Posterior vena cava (tissue), 2 donors: ENCODE measurements around the gene GPC3. TPM values are rescaled to one million over a fixed set of nuclear protein-coding genes. Genes with fewer than 3 reads are reported as not detected.

Source experiments
- DNase-seq: peaks from one replicate; pipeline ENCODE4 v3.0.0-alpha.2; 2020; ENCODE audit warnings: low spot score
- intact Hi-C, 2 donors: fragments of 100-400 bp; cut with DNase I; formaldehyde crosslinking; loops; one replicate each; pipeline versions ENCODE4 v1.14.1 to v1.14.2; 2022 to 2023
- total RNA-seq, 2 donors: library from RNA; stranded (reverse); fragmentation: NEBNext Ultra II Directional; extraction: Animal tissue kit (Norgen Biotek cat#: 25700); gene quantifications; one replicate each; pipeline ENCODE4 v1.2.1, GENCODE V29; 2021
- donor health status: DM: yes; HTN: yes; CAD: no.
- donor health status: DM: yes; HTN: yes; CAD: no.

The GPC3 gene
- total RNA-seq, 2 donors from 2014 or later: 11.3 to 13.5 TPM

GRCh38 chrX:133677123-133678063, 308.0 kb downstream of the GPC3 start:
- intact Hi-C loops: no loop called here
- DNase-seq: no peak

GRCh38 chrX:133676344-133677122, 308.9 kb downstream of the GPC3 start:
- no peak for DNase-seq
- intact Hi-C loops: no loop called here

DNA sequence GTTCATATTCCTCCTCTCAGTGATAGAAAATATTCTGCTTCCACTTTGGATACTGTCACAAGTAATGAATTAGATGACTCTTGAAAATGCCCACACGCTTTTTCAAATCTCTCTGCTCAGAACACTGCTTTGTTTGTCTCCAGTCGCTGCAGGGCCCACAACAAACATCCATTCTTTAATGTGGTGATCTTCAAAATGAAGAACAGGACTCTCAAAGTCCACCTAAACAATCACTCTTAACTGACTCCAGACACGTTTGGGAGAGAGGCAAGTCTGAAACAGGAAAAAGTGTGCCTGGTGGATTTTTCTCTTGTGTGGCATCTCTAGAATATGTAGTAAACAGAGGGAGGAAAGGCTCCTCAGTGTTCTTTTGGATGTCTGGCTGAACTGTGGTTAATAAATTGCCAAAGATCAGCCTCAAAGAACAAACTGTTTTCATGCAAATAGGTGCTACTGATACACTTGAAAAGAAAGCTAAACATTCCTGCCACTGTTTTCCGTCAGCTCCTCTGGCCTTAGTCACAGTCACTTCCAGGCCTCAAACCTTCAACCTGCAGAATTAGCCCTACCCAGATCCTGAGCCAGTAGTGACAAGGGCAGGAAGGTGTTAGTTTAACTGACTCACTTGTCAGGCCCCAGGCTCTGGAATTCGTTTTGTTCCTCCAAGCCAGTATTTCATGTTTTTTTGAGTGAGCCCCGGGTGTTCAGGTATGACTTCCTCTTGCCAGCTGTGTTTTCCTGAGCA, 310.5 kb downstream of the GPC3 start:
- no peak for DNase-seq
- intact Hi-C loops: no loop called here

- no peak for DNase-seq
- intact Hi-C loops: no loop called here
Observed at GRCh38 chrX:133670383-133670782, 315.0 kb downstream of the GPC3 start.

DNA sequence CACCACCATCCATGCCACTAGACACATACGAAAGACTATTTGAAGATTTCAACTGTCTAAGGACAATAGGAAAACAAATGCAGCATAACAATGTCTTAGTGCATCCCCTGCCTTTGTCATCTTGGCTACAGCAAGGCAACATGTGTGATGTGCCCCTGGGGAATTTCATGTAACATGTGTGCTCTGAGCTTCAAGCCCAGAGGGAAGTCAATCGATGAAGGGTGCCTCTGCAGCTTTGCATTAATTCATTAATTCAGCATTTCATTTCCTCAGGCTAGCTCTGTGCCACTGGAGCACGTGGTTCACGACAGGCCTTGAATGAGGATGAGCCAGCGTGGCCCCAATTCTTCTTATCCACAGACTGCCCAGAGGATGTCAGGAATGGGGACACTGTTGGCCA, 316.2 kb downstream of the GPC3 start:
- DNase-seq: no peak
- intact Hi-C loops: loop anchor here in 1 of 2 donors (5.0 kb wide), 1 partner anchor 337 kb away; no protein-coding TSS in a partner anchor

GRCh38 chrX:133668225-133668931, 317.0 kb downstream of the GPC3 start:
- DNase-seq: no peak
- intact Hi-C loops: loop anchor here in 1 of 2 donors (5.0 kb wide), 1 partner anchor 336 kb away; no protein-coding TSS in a partner anchor

DNA sequence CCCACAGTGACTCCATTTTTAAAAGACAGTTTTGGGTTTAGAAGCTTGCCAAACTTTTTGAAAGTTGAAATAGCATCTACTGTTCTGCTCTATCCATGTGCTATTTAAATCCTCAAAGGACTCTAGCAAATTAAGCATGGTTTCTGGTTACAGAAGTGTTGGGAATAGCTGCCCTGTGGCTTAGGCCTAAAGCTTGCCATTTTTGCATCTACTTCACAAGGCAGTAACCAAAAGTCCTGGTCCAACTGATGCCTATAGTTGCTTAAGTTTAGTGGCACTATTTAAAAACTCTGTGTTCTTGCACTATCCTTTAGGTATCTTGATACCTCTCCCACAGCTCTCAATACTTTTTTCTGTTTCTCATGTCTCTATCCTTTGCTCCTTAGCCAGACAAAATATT, 319.1 kb downstream of the GPC3 start:
- DNase-seq: no peak
- intact Hi-C loops: loop anchor here in 1 of 2 donors (5.0 kb wide), 1 partner anchor 334 kb away; no protein-coding TSS in a partner anchor

DNA sequence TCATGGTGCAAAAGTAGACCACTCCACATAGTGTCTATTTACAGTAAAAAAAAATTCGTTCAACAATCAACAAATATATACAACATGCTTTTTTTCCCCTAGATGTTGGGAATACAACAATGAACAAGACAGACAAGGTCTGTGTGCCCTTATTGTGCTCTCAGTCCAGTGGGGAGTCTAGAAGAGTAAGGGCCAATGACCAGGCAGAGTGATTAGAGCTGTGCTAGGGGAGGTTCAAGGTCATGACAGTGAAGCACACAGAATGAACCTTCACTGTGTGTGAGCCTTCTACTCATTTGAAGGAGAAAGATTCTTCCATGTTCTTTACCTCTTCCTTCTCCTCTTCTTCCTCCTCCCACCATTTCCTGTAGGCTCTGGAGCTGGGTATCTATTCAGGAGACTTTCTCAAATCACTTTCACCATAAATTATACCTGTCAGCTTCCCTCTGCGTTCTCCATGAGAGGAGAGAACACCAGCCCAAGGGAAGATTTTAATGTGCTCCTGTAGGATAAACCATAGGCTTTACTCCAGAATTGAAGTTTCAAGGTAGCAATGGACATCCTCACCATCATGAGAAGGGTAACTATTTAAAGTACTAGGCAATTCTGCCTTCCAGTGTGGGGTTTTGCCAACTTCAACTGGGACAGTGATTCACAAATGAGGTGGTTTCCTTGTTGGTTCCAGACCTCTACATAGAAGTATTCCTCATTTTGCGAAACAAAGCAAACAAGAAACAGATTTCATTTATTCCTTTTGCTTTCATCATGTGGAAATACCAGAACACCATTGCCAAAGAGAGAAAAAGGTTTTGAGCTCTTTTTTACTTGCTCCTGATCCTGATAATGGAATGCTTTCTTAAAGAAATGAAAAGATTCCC, 323.2 kb downstream of the GPC3 start:
- intact Hi-C loops: loop anchor here in 1 of 2 donors (2.0 kb wide), 1 partner anchor 61 kb away; no protein-coding TSS in a partner anchor
- no peak for DNase-seq

GRCh38 chrX:133660281-133660680, 325.1 kb downstream of the GPC3 start:
- DNase-seq: no peak
- intact Hi-C loops: no loop called here

- intact Hi-C loops: no loop called here
- no peak for DNase-seq
Observed at GRCh38 chrX:133658293-133658911, 327.0 kb downstream of the GPC3 start.

- intact Hi-C loops: no loop called here
- no peak for DNase-seq
Observed at GRCh38 chrX:133655275-133656265, 329.8 kb downstream of the GPC3 start.

- intact Hi-C loops: no loop called here
Observed at GRCh38 chrX:133654811-133655210, 330.6 kb downstream of the GPC3 start.

GRCh38 chrX:133653358-133653757, 332.0 kb downstream of the GPC3 start:
- no peak for DNase-seq
- intact Hi-C loops: no loop called here

More at GRCh38 chrX:133654811-133655210, 330.6 kb downstream of the GPC3 start:
- DNase-seq: no peak

DNA sequence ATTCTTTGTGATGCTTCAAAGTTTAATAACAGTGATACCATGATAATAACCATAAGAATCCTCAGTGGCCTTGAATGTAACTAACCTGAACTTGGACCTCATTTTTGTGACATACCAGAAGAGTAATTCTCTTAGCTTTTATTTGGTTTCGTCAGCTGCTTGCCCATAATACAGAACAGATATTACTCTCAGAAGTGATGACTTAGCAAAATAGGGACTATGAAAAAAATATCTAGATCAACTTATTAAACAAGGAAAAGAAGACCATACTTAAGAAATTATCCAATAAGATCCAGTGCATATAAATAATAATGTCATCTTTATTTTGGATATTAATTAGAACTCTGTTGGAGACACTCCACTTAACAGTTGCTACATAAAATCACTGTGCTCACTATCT, 333.2 kb downstream of the GPC3 start:
- intact Hi-C loops: no loop called here
- DNase-seq: no peak

DNA sequence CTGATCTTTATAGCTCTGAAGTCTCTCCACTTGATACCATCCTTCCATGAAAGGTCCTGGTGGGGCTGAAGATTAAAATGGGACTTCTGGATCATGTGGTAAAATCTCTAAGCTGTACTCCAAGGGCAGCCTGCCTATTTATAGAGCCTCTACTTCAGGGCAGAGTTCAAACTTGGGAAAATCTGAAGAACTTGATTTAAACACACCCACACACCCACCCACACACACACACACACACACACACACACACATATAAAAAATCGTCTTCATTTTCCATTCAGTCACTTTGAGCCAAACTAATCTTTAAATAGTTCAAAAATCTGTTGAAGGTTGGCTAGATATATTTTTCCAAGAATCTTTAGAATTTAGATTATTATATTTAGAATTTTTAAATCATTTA, 335.2 kb downstream of the GPC3 start:
- DNase-seq: no peak
- intact Hi-C loops: no loop called here

- DNase-seq: no peak
- intact Hi-C loops: no loop called here
Observed at GRCh38 chrX:133649651-133650050, 335.7 kb downstream of the GPC3 start.
